ENCODE results near the gene TRANK1. TPM values are rescaled to one million over a fixed set of nuclear protein-coding genes. Genes with fewer than 3 reads are reported as not detected.

TRANK1 gene
- total RNA-seq, 4 donors from 2014 or later, result 4.9 to 12.3 (median 9.1) TPM

DNA sequence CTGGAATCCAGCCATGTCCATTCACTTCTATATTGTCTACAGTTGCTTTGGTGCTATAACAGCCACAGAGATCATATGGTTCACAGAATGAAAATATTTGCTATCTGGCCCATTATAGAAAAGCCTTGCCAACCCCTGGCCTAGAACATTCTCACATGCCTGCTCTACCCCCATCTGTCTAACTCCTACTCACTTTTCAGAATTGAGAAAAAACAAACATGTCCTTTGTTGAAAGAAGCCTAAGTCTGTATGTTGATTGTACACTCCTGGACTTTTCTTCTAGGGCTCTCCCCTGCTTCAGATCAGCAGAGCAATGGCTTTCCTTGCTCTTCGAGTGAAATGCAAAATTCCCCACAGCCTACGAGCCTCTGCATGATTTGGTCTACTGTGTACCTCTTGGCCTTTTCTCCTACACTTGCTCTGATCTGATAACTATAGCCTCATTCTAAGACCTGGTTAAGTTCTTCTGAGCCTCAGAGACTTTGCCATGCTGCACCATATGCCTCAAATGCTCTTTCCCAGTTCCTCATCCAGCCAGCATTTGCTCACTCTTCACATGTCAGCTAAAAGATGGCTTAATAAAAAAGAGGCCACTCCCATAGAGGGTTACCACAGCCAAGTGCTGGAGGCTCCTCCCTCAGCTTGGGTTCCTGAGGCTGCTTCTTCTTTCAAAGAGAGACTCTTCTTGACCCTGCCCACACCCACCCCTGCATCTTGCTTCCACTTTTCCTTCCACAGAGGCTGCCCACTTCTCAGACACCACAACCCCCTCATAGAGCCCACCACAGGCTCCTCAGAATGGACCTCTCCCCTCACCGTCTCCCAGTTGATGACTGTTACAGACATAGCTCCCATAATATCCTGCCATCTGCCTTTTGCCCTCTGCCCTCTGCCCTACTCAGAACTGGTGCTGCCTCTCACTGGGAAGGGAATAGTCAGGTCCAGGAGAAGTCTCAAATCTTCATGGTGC lies 157.6 kb downstream of the TRANK1 start:
- Histone ChIP-seq H3K4me1 (no peaks in the 10 kb centered on the region), H3K9me3 (no peaks in the 10 kb centered on the region), H3K27me3 (no peaks in the 10 kb centered on the region), H3K27ac (no peak overlapping the region), H3K4me3 (no peak overlapping the region), H3K36me3 (no peaks in the 10 kb centered on the region)
- ATAC-seq, result peak; percentile 39
- WGBS, 2 donors (ENCODE audit: low coverage in 1 of 2), result 83 to 95% methylated on average over 2 to 3 of the region's 3 CpGs
- TF ChIP-seq POLR2AphosphoS5 (IDR thresholded peaks at IDR 0.05) (no peak), POLR2A (IDR thresholded peaks at IDR 0.05) (no peak), EP300 (IDR thresholded peaks at IDR 0.05) (no peak)
- TF ChIP-seq, protein P1, sequence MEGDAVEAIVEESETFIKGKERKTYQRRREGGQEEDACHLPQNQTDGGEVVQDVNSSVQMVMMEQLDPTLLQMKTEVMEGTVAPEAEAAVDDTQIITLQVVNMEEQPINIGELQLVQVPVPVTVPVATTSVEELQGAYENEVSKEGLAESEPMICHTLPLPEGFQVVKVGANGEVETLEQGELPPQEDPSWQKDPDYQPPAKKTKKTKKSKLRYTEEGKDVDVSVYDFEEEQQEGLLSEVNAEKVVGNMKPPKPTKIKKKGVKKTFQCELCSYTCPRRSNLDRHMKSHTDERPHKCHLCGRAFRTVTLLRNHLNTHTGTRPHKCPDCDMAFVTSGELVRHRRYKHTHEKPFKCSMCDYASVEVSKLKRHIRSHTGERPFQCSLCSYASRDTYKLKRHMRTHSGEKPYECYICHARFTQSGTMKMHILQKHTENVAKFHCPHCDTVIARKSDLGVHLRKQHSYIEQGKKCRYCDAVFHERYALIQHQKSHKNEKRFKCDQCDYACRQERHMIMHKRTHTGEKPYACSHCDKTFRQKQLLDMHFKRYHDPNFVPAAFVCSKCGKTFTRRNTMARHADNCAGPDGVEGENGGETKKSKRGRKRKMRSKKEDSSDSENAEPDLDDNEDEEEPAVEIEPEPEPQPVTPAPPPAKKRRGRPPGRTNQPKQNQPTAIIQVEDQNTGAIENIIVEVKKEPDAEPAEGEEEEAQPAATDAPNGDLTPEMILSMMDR (IDR thresholded peaks at IDR 0.05), result no peak

DNA sequence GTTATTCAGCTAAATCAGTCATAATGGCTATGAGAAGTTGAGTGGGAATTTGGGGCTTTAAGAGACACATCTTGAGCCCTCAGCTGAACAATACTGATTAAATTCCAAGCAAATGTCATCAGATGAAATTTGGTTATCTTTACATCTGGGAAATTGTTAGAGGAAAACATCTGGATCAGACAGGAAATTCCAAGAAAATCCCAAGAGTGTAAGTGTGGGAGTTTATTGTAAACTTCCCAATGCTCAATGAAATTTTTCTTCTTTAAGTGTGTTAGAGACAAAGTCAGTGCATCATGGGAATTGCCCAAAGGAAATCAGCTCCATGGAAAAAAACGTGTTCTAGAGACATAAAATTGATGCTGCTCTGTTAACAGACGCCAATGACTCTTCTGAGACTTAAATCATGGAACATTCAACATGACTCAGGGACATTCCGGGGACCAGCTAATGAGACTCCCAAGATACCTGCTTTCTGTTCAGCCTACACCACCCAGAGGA lies 160.7 kb downstream of the TRANK1 start:
- Histone ChIP-seq H3K4me3 (no peak overlapping the region), H3K9me3 (peaks cover 0 to 5% (median 0%) of the 10 kb centered on the region in 3 donors), H3K27me3 (no peaks in the 10 kb centered on the region), H3K36me3 (no peaks in the 10 kb centered on the region), H3K27ac (no peak overlapping the region), H3K4me1 (no peaks in the 10 kb centered on the region)
- WGBS, 2 donors (ENCODE audit: low coverage in 1 of 2), result 14 to 56% methylated on average over 2 to 3 of the region's 3 CpGs
- no peak for ATAC-seq
- TF ChIP-seq POLR2AphosphoS5 (IDR thresholded peaks at IDR 0.05) (no peak), EP300 (IDR thresholded peaks at IDR 0.05) (no peak), POLR2A (IDR thresholded peaks at IDR 0.05) (no peak)
- TF ChIP-seq, protein P1 (IDR thresholded peaks at IDR 0.05), result no peak

DNA sequence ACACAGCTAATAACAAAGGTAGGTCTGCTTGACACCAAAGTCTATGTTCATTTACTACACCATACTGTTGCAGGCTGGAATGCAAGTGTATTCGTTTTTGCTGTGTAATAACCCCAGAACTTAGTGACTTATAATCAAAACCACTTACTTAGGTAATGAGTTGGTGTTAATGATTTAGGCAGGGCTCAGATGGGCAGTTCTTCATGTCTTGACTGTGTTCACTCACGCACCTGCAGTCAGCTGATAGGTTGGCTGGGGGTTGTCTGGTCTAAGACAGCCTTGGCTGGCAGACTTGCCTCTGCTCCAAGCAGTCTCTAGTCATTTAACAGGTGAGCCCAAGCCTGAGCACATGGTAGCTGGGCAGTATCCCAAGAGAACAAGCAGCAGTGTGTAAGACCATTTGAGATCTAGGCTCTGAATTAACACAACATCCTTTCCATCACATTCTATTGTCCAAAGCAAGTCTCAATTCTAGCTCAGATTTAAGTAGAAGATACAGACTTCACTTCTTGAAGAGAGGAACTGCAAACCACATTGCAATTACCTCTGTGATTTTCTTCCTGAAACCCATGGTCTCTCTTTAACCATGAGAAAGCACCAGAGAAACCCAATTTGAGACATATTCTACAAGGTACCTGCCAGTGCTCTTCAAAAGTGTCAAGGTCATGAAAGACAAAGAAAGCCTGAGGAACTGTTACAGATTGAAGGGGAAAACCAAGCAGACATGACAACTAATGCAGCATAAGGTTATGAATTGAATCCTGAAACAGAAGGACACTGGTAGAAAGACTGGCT lies 167.2 kb downstream of the TRANK1 start:
- Histone ChIP-seq H3K4me3 (no peak overlapping the region), H3K4me1 (no peaks in the 10 kb centered on the region), H3K9me3 (peaks cover 0 to 5% (median 0%) of the 10 kb centered on the region in 3 donors), H3K27ac (no peak overlapping the region), H3K27me3 (no peaks in the 10 kb centered on the region), H3K36me3 (no peaks in the 10 kb centered on the region)
- 88 to 92% methylated on average over 2 of the region's 2 CpGs for WGBS, 2 donors (ENCODE audit: low coverage in 1 of 2)
- no peak for ATAC-seq
- TF ChIP-seq, protein P1 (IDR thresholded peaks at IDR 0.05), result no peak
- TF ChIP-seq EP300 (IDR thresholded peaks at IDR 0.05) (no peak), POLR2AphosphoS5 (IDR thresholded peaks at IDR 0.05) (no peak), POLR2A (IDR thresholded peaks at IDR 0.05) (no peak)

Small RNAs within 50 kb of the gene (small RNA-seq; reads per million reads assigned to genes)
- 0 reads per million in 4 donors for gene RNU6ATAC4P

Other genes with a start within 250 kb of the TRANK1 start
- under 1 TPM in 2 of 4 donors, not detected in 2; 0.27 to 0.62 TPM for gene DCLK3, start 180.5 kb downstream of the TRANK1 start, total RNA-seq
- 10 to 100 TPM in 2 of 4 donors, 1 to 10 TPM in 2; 7.6 to 20.2 (median 13.5) TPM for gene EPM2AIP1, start 48.1 kb upstream of the TRANK1 start, total RNA-seq
- 10 to 100 TPM; 30.7 to 39.1 (median 33.5) TPM for gene MLH1, start 48.5 kb upstream of the TRANK1 start, total RNA-seq
- 100 to 1,000 TPM in 1 of 4 donors, 10 to 100 TPM in 3; 79.4 to 123 (median 88.4) TPM for gene LRRFIP2, start 229.5 kb upstream of the TRANK1 start, total RNA-seq

Data from gastroesophageal sphincter (tissue), 4 donors.